GM21360 (cell line): ENCODE results near the gene VPS33B.
"Not testable (repeated sequence)": the region's sequence is repeated elsewhere in the genome, so short reads cannot be mapped to it uniquely, and the experiment has no call there.

Experiments
- ATAC-seq: cut with Tn5 transposase; IDR thresholded peaks from one replicate; pipeline ENCODE4 v1.9.1; 2021; ENCODE audit warnings: mild to moderate bottlenecking, moderate library complexity; ENCODE audit not compliant: unreplicated experiment

The VPS33B gene

GRCh38 chr15:91022075-91022831 is at the start of gene VPS33B:
Gene VPS33B, minus strand, starts transcription at chr15:91022594. Its CDS starts 345 bp downstream, at chr15:91022249.
- peak; percentile 54 for ATAC-seq

- no peak for ATAC-seq
Measured at GRCh38 chr15:91072161-91072560, 49.8 kb upstream of the VPS33B start.

GRCh38 chr15:91070872-91071271 is 48.5 kb upstream of the VPS33B start:
- no peak for ATAC-seq

GRCh38 chr15:91068966-91069365 is 46.6 kb upstream of the VPS33B start:
- ATAC-seq, result no peak

GRCh38 chr15:91068436-91068835 is 46.0 kb upstream of the VPS33B start:
- ATAC-seq, result no peak

GRCh38 chr15:91067036-91067435 is 44.6 kb upstream of the VPS33B start:
- no peak for ATAC-seq

GRCh38 chr15:91065505-91065904 is 43.1 kb upstream of the VPS33B start:
- ATAC-seq, result no peak

GRCh38 chr15:91061997-91062396 is 39.6 kb upstream of the VPS33B start:
- ATAC-seq, result no peak

GRCh38 chr15:91061230-91061629 is 38.8 kb upstream of the VPS33B start:
- ATAC-seq, result no peak

GRCh38 chr15:91055548-91056331 is 33.3 kb upstream of the VPS33B start:
- ATAC-seq, result peak; percentile 51

GRCh38 chr15:91054816-91055215 is 32.4 kb upstream of the VPS33B start:
- no peak for ATAC-seq

- no peak for ATAC-seq
Measured at GRCh38 chr15:91051248-91051647, 28.9 kb upstream of the VPS33B start.

GRCh38 chr15:91050128-91050455 is 27.7 kb upstream of the VPS33B start:
- no peak for ATAC-seq

- peak; percentile 82 for ATAC-seq
Measured at GRCh38 chr15:91049378-91050127, 27.2 kb upstream of the VPS33B start.

GRCh38 chr15:91047545-91048199 is 25.3 kb upstream of the VPS33B start:
- no peak for ATAC-seq

GRCh38 chr15:91046056-91046455 is 23.7 kb upstream of the VPS33B start:
- not testable (repeated sequence) for ATAC-seq

- ATAC-seq, result no peak
Measured at GRCh38 chr15:91045065-91045464, 22.7 kb upstream of the VPS33B start.

- no peak for ATAC-seq
Measured at GRCh38 chr15:91043202-91043874, 20.9 kb upstream of the VPS33B start.

- ATAC-seq, result no peak
Measured at GRCh38 chr15:91040856-91041255, 18.5 kb upstream of the VPS33B start.

GRCh38 chr15:91039996-91040395 is 17.6 kb upstream of the VPS33B start:
- ATAC-seq, result no peak
